HepG2 (cell line): ENCODE measurements around the gene LRRC8C. TPM values are rescaled to one million over a fixed set of nuclear protein-coding genes. Genes with fewer than 3 reads are reported as not detected.

Experiments
- ARHGAP35 ChIP-seq: sonication (generic); formaldehyde crosslinking; IDR thresholded peaks from 2 replicates; pipeline ENCODE4 v1.9.0; 2022; ENCODE audit warnings: mild to moderate bottlenecking, inconsistent platforms, moderate library complexity, missing genetic modification reagents, borderline replicate concordance
- BRD4 ChIP-seq: sonication (generic); formaldehyde crosslinking; IDR thresholded peaks from 2 replicates; pipeline ENCODE4 v1.4.0; 2020; ENCODE audit warnings: missing genetic modification reagents
- MTERF4 ChIP-seq: sonication (generic); formaldehyde crosslinking; IDR thresholded peaks from 2 replicates; pipeline ENCODE4 v1.8.0; 2023; ENCODE audit warnings: mild to moderate bottlenecking, missing genetic modification reagents
- NFYB ChIP-seq: sonication (generic); formaldehyde crosslinking; IDR thresholded peaks from 2 replicates; pipeline ENCODE4 v1.4.0; 2020; ENCODE audit warnings: missing genetic modification reagents
- PAWR ChIP-seq: sonication (generic); formaldehyde crosslinking; IDR thresholded peaks from 2 replicates; pipeline ENCODE4 v1.4.0; 2020; ENCODE audit warnings: missing genetic modification reagents, mild to moderate bottlenecking, borderline replicate concordance
- PHF20 ChIP-seq: sonication (generic); formaldehyde crosslinking; IDR thresholded peaks from 2 replicates; pipeline ENCODE4 v1.5.0; 2020; ENCODE audit warnings: mild to moderate bottlenecking, missing genetic modification reagents
- PHF21A ChIP-seq: sonication (generic); formaldehyde crosslinking; IDR thresholded peaks from 2 replicates; pipeline ENCODE4 v1.5.0; 2020; ENCODE audit warnings: mild to moderate bottlenecking, missing genetic modification reagents
- REXO4 ChIP-seq: sonication (generic); formaldehyde crosslinking; IDR thresholded peaks from 2 replicates; pipeline ENCODE4 v1.8.0; 2022; ENCODE audit warnings: missing genetic modification reagents, mild to moderate bottlenecking, borderline replicate concordance
- SALL1 ChIP-seq: sonication (generic); formaldehyde crosslinking; IDR thresholded peaks from 2 replicates; pipeline ENCODE4 v1.8.0; 2022; ENCODE audit warnings: mild to moderate bottlenecking, missing genetic modification reagents
- SOX6 ChIP-seq, 2 experiments: fragments of 450-650 bp in 1 of 2; sonication (generic) in 1 of 2; formaldehyde crosslinking in 1 of 2; IDR thresholded peaks; 2 replicates each; pipeline versions ENCODE4 v1.4.0 to v1.6.1; 2017 to 2020; ENCODE audit warnings: antibody characterized with exemption in 1 of 2, mild to moderate bottlenecking in 1 of 2, missing genetic modification reagents in 1 of 2
- SRSF4 ChIP-seq: fragments of 200-400 bp; formaldehyde crosslinking; IDR thresholded peaks from one replicate; pipeline ENCODE4 v1.6.1; 2018; ENCODE audit warnings: mild to moderate bottlenecking, low read depth, low read length, moderate library complexity; ENCODE audit not compliant: poor library complexity, severe bottlenecking
- ZNF17 ChIP-seq: sonication (generic); formaldehyde crosslinking; IDR thresholded peaks from 2 replicates; pipeline ENCODE4 v1.5.0; 2020; ENCODE audit warnings: mild to moderate bottlenecking, missing genetic modification reagents
- ZNF296 ChIP-seq: sonication (generic); formaldehyde crosslinking; conservative IDR thresholded peaks from 2 replicates; pipeline ENCODE4 v1.5.0; 2020; ENCODE audit warnings: mild to moderate bottlenecking, missing genetic modification reagents
- ZNF407 ChIP-seq: sonication (generic); formaldehyde crosslinking; IDR thresholded peaks from one replicate; pipeline ENCODE4 v1.5.1; 2020; ENCODE audit warnings: mild to moderate bottlenecking, missing genetic modification reagents; ENCODE audit errors: not compliant biosample characterization
- ZNF580 ChIP-seq: IDR thresholded peaks from 2 replicates; pipeline ENCODE4 v1.6.1; 2016; ENCODE audit warnings: low read depth, borderline replicate concordance
- ZNF775 ChIP-seq: sonication (generic); formaldehyde crosslinking; IDR thresholded peaks from 2 replicates; pipeline ENCODE4 v1.4.0; 2020; ENCODE audit warnings: missing genetic modification reagents, mild to moderate bottlenecking, moderate library complexity, borderline replicate concordance
- ZNF792 ChIP-seq: IDR thresholded peaks from 2 replicates; pipeline ENCODE4 v1.6.1; 2016
- ZNF891 ChIP-seq: sonication (generic); formaldehyde crosslinking; IDR thresholded peaks from 2 replicates; pipeline ENCODE4 v1.5.0; 2020; ENCODE audit warnings: mild to moderate bottlenecking, missing genetic modification reagents
- polyA plus RNA-seq, 8 experiments: library from polyadenylated mRNA; depleted of rRNA in 3 of 8; stranded (reverse) in 7 of 8; unstranded in 1 of 8; fragments of >200 nt; fragmentation: Illumina TruSeq in 4 of 8; extraction: Trizol in 4 of 8; gene quantifications; 2 replicates each; pipeline versions ENCODE4 v1.2.1 to v1.2.3, GENCODE V29; 2011 to 2016; ENCODE audit warnings: low read depth in 4 of 8, missing spikeins in 1 of 8, mixed read lengths in 1 of 8; ENCODE audit not compliant: insufficient read depth in 1 of 8
- total RNA-seq, 5 experiments: library from RNA; depleted of rRNA; stranded (reverse); fragments of >200 nt; fragmentation: Illumina TruSeq; extraction: Trizol; gene quantifications; 2 replicates each; pipeline ENCODE4 v1.2.3, GENCODE V29; 2016; ENCODE audit warnings: low read depth in 1 of 5

The LRRC8C gene
- total and polyA plus RNA-seq, 2 of the 13 experiments (the other 11 are each of a cell fraction or from before 2014, with no cell fraction given), result 0.22 to 0.32 TPM

GRCh38 chr1:89609781-89610456 lies 23.0 kb upstream of the LRRC8C start (continued):
- TF ChIP-seq ZNF407 (CRISPR knock-in tag), result no peak
- peak; percentile 48; the same call in 1 of the 2 replicates for TF ChIP-seq SALL1 (CRISPR knock-in tag)
- TF ChIP-seq ZNF792 (CRISPR knock-in tag), result no peak
- TF ChIP-seq SOX6 (IDR thresholded peaks at IDR 0.05), result no peak
- peak; percentile 65 for TF ChIP-seq SOX6 (CRISPR knock-in tag; IDR thresholded peaks at IDR 0.05)
- 0 out of 2 replicates have a peak, but pooled peaks have one; percentile 43 for TF ChIP-seq ZNF296 (CRISPR knock-in tag)
- no peak for TF ChIP-seq ZNF775
- TF ChIP-seq NFYB (CRISPR knock-in tag), result peak; percentile 39; the same call in 1 of the 2 replicates
- TF ChIP-seq REXO4 (CRISPR knock-in tag), result no peak
- TF ChIP-seq MTERF4 (CRISPR knock-in tag), result no peak
- peak; percentile 55; the same call in 1 of the 2 replicates for TF ChIP-seq PHF21A (CRISPR knock-in tag)
- no peak for TF ChIP-seq BRD4
- TF ChIP-seq ARHGAP35 (CRISPR knock-in tag), result no peak
- TF ChIP-seq PAWR (CRISPR knock-in tag), result no peak
- no peak for TF ChIP-seq ZNF580 (CRISPR knock-in tag)
- TF ChIP-seq ZNF891 (CRISPR knock-in tag), result no peak
- 0 out of 2 replicates have a peak, but pooled peaks have one; percentile 31 for TF ChIP-seq PHF20 (CRISPR knock-in tag)
- no peak for TF ChIP-seq ZNF17 (CRISPR knock-in tag)
- TF ChIP-seq SRSF4, result no peak
